GM23248 (cell line): ENCODE measurements around the gene CDH13.

ENCODE experiments used
- EZH2 ChIP-seq: fragments of 200-600 bp; sonication (generic); IDR thresholded peaks from 2 replicates; pipeline ENCODE4 v1.6.1; 2018; ENCODE audit warnings: antibody characterized with exemption, mild to moderate bottlenecking; ENCODE audit not compliant: insufficient read depth, poor library complexity, severe bottlenecking
- EZH2phosphoT487 ChIP-seq: fragments of 200-600 bp; sonication (generic); IDR thresholded peaks from 2 replicates; pipeline ENCODE4 v1.6.1; 2018; ENCODE audit warnings: antibody characterized with exemption, moderate library complexity, mild to moderate bottlenecking, low read depth; ENCODE audit not compliant: insufficient read depth

DNA sequence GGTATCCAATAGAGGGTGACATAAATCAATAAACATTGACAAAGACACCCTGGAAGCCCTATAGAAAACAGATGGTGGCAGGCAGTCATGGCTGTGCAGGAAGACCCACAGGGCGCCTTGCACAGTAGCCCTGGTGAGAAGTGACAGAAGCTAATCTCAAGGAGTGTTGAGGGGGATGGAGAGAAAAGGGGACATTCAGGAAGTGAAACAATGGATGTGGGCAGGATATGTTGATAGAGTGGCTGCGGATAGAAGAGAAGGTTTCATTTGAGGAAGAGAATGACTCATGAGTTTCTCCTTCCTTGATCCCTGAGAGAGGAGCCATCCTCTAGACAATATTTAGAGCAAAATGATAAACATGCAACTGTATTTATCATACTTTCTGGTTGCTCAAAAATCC, 712.2 kb downstream of the CDH13 start:
- TF ChIP-seq EZH2phosphoT487 (no peak), EZH2 (no peak)
